Esophagus muscularis mucosa (tissue), 4 donors: ENCODE measurements around the gene ZNF451. TPM values are rescaled to one million over a fixed set of nuclear protein-coding genes. Genes with fewer than 3 reads are reported as not detected.

Experiments
- DNase-seq: peaks from one replicate; pipeline ENCODE4 v3.0.0-alpha.2; 2017; ENCODE audit errors: extremely low spot score
- H3K27ac ChIP-seq, 4 donors: fragments of 200-600 bp; sonication (generic); replicated peaks in 1 of 4; 1 replicate in 3 of 4; 2 replicates in 1 of 4; pipeline ENCODE4 v1.5.1; 2016 to 2019; ENCODE audit warnings: mild to moderate bottlenecking in 1 of 4
- H3K27me3 ChIP-seq, 4 donors: fragments of 200-600 bp; sonication (generic); one replicate each; pipeline versions ENCODE4 v1.5.1 to v1.6.0; 2016 to 2019
- H3K36me3 ChIP-seq, 4 donors: fragments of 200-600 bp; sonication (generic); one replicate each; pipeline ENCODE4 v1.5.1; 2016 to 2019
- H3K4me1 ChIP-seq, 4 donors: fragments of 200-600 bp; sonication (generic); one replicate each; pipeline ENCODE4 v1.5.1; 2016 to 2019
- H3K4me3 ChIP-seq, 4 donors: fragments of 200-600 bp; sonication (generic); 1 replicate in 2 of 4; 2 replicates in 2 of 4; pipeline ENCODE4 v1.5.1; 2016 to 2019; ENCODE audit warnings: mild to moderate bottlenecking in 4 of 4, moderate library complexity in 1 of 4
- H3K9me3 ChIP-seq, 4 donors: fragments of 200-600 bp; sonication (generic); 1 replicate in 3 of 4; 2 replicates in 1 of 4; pipeline ENCODE4 v1.5.1; 2016 to 2019
- CTCF ChIP-seq, 3 experiments: fragments of 200-600 bp in 2 of 3; fragments of 450-650 bp in 1 of 3; sonication (generic) in 2 of 3; IDR thresholded peaks; one replicate each; pipeline ENCODE4 v1.5.1; 2017 to 2019; ENCODE audit warnings: antibody characterized with exemption in 3 of 3, mild to moderate bottlenecking in 2 of 3, moderate library complexity in 1 of 3
- EP300 ChIP-seq: sonication (generic); formaldehyde crosslinking; IDR thresholded peaks from one replicate; pipeline ENCODE4 v1.6.1; 2017; ENCODE audit warnings: antibody characterized with exemption
- POLR2A ChIP-seq: fragments of 450-650 bp; IDR thresholded peaks from one replicate; pipeline ENCODE4 v1.6.1; 2017; ENCODE audit warnings: antibody characterized with exemption, moderate library complexity, mild to moderate bottlenecking, low read depth
- POLR2AphosphoS5 ChIP-seq, 2 donors: sonication (generic); formaldehyde crosslinking; IDR thresholded peaks; one replicate each; pipeline ENCODE4 v1.6.1; 2017; ENCODE audit warnings: antibody characterized with exemption in 2 of 2
- WGBS: methylation state at CpG from one replicate; pipeline ENCODE4 v1.1.5; 2018; 5-methylcytosine and 5-hydroxymethylcytosine counted together
- intact Hi-C: fragments of 100-400 bp; cut with DNase I; formaldehyde crosslinking; loops from one replicate; pipeline ENCODE4 v1.15.1; 2023
- total RNA-seq, 4 donors: library from RNA; depleted of rRNA; stranded (reverse); fragments of >200 nt; gene quantifications; one replicate each; pipeline versions ENCODE4 v1.1.0 to v1.2.1, GENCODE V29; 2016

Gene ZNF451
- total RNA-seq, 4 donors from 2014 or later: 32.0 to 49.0 (median 38.0) TPM

GRCh38 chr6:57180596-57180995 is 90.6 kb downstream of the ZNF451 start:
- no peaks in the 10 kb centered on the region for H3K27me3 ChIP-seq
- intact Hi-C loops: no loop called here
- H3K4me1 ChIP-seq: peaks cover 40 to 74% (median 71%) of the 10 kb centered on the region in 4 donors
- peak overlapping the region; percentile 61 to 96 (median 93) for H3K27ac ChIP-seq
- no peak for DNase-seq
- no peak overlapping the region for H3K4me3 ChIP-seq
- H3K36me3 ChIP-seq: peaks cover 5 to 32% (median 24%) of the 10 kb centered on the region in 4 donors
- no peaks in the 10 kb centered on the region for H3K9me3 ChIP-seq
- WGBS: 69% methylated on average over 3 of the region's 3 CpGs
- TF ChIP-seq EP300 (no peak), POLR2A (no peak), POLR2AphosphoS5 (IDR thresholded peaks at IDR 0.05) (no peak), CTCF (IDR thresholded peaks at IDR 0.05) (no peak)

GRCh38 chr6:57182017-57182432 is 92.0 kb downstream of the ZNF451 start:
- H3K36me3 ChIP-seq: peaks cover 5 to 40% (median 28%) of the 10 kb centered on the region in 4 donors
- H3K27me3 ChIP-seq: no peaks in the 10 kb centered on the region
- H3K27ac ChIP-seq: peak overlapping the region; percentile 61 to 96 (median 93)
- DNase-seq: no peak
- intact Hi-C loops: no loop called here
- H3K4me3 ChIP-seq: no peak overlapping the region
- H3K9me3 ChIP-seq: no peaks in the 10 kb centered on the region
- TF ChIP-seq POLR2A (no peak), POLR2AphosphoS5 (IDR thresholded peaks at IDR 0.05) (peak; percentile 29 to 47)
- WGBS: 38% methylated on average over 2 of the region's 2 CpGs
- peaks cover 32 to 60% (median 57%) of the 10 kb centered on the region in 4 donors for H3K4me1 ChIP-seq

GRCh38 chr6:57183336-57183735 is 93.3 kb downstream of the ZNF451 start:
- Histone ChIP-seq H3K27me3 (no peaks in the 10 kb centered on the region), H3K9me3 (no peaks in the 10 kb centered on the region), H3K27ac (peak overlapping the region; percentile 61 to 96 (median 93)), H3K36me3 (peaks cover 5 to 40% (median 28%) of the 10 kb centered on the region in 4 donors), H3K4me1 (peaks cover 27 to 49% (median 45%) of the 10 kb centered on the region in 4 donors), H3K4me3 (no peak overlapping the region)
- 65% methylated on average over 2 of the region's 2 CpGs for WGBS
- intact Hi-C loops: no loop called here
- TF ChIP-seq POLR2AphosphoS5 (IDR thresholded peaks at IDR 0.05) (no peak), EP300 (no peak), POLR2A (no peak), CTCF (IDR thresholded peaks at IDR 0.05) (no peak)
- no peak for DNase-seq

- H3K27ac ChIP-seq: peak overlapping the region in 2 of 4 donors; percentile 15 to 42
- intact Hi-C loops: no loop called here
Measured at GRCh38 chr6:57190140-57190539, 100.2 kb downstream of the ZNF451 start.

GRCh38 chr6:57193177-57193576 is 103.2 kb downstream of the ZNF451 start:
- H3K27ac ChIP-seq: peak overlapping the region; percentile 17 to 61 (median 50)
- H3K4me1 ChIP-seq: peaks cover 0 to 17% (median 12%) of the 10 kb centered on the region in 4 donors
- no peak for DNase-seq
- peaks cover 0 to 11% (median 0%) of the 10 kb centered on the region in 4 donors for H3K36me3 ChIP-seq
- TF ChIP-seq POLR2AphosphoS5 (IDR thresholded peaks at IDR 0.05) (peak in 1 of 2 donors; percentile 11), POLR2A (no peak)
- H3K4me3 ChIP-seq: no peak overlapping the region
- no peaks in the 10 kb centered on the region for H3K27me3 ChIP-seq
- H3K9me3 ChIP-seq: no peaks in the 10 kb centered on the region
- intact Hi-C loops: no loop called here

More at GRCh38 chr6:57190140-57190539, 100.2 kb downstream of the ZNF451 start:
- Histone ChIP-seq H3K4me1 (peaks cover 0 to 14% (median 12%) of the 10 kb centered on the region in 4 donors), H3K4me3 (no peak overlapping the region), H3K27me3 (no peaks in the 10 kb centered on the region), H3K36me3 (peaks cover 0 to 24% (median 4%) of the 10 kb centered on the region in 4 donors), H3K9me3 (no peaks in the 10 kb centered on the region)
- TF ChIP-seq POLR2AphosphoS5 (IDR thresholded peaks at IDR 0.05) (no peak), CTCF (IDR thresholded peaks at IDR 0.05) (peak; percentile 49 to 57 (median 54))
- WGBS: 62% methylated on average over 2 of the region's 2 CpGs
- no peak for DNase-seq

- H3K27ac ChIP-seq: peak overlapping the region in 2 of 4 donors; percentile 17 to 35
- H3K4me3 ChIP-seq: no peak overlapping the region
- H3K4me1 ChIP-seq: peaks cover 0 to 29% (median 25%) of the 10 kb centered on the region in 4 donors
- 52% methylated on average over 2 of the region's 2 CpGs for WGBS
- peaks cover 0 to 11% (median 0%) of the 10 kb centered on the region in 4 donors for H3K36me3 ChIP-seq
- H3K27me3 ChIP-seq: no peaks in the 10 kb centered on the region
- intact Hi-C loops: no loop called here
- TF ChIP-seq POLR2A (no peak), EP300 (no peak), POLR2AphosphoS5 (IDR thresholded peaks at IDR 0.05) (no peak), CTCF (IDR thresholded peaks at IDR 0.05) (no peak)
- H3K9me3 ChIP-seq: no peaks in the 10 kb centered on the region
- DNase-seq: no peak
Measured at GRCh38 chr6:57195457-57195856, 105.5 kb downstream of the ZNF451 start.
